ENCODE data around the gene GNG4. TPM values are rescaled to one million over a fixed set of nuclear protein-coding genes. Genes with fewer than 3 reads are reported as not detected.

GNG4 gene
- total and polyA plus RNA-seq, 9 of the 15 experiments (the other 6 are each of a cell fraction or from before 2014, with no cell fraction given), result 0.06 to 0.58 (median 0.08) TPM; not detected in 4

DNA sequence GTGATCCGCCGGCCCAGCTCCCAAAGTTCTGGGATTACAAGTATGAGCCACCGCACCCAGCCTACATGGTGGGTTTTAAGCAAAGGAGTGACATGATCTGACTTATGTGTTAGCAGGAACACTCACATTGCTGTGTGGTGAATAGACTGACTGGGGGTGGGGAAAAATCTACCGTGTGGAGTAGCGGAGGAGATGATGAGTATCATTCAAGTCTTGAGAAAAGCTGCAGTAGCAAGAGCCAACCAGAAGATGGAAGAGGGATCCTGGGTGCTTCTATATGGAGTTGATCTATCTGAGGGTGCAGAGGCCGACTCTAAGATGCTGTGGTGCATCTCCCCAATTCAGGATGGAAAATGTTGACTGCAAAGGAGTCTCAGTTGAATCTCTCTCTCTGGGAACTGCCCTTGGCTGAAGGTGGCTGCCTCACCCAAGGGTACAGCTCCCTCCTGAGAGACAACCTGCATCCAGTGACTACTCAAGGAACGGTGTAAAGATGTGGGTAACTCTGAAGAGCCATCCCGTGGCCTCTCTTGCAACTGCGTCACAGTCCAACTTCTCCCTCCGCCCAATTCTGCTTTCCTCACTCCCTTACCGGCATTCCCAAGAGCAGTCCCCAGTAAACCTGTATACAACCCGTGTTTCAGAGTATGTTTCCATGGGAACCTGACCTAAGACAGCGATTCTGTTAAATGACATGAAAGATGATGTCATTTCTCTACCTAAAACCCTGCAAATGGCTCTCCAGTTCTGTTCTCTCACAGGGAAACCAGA, 137.9 kb downstream of the GNG4 start (continued):
- TF ChIP-seq, protein P1, sequence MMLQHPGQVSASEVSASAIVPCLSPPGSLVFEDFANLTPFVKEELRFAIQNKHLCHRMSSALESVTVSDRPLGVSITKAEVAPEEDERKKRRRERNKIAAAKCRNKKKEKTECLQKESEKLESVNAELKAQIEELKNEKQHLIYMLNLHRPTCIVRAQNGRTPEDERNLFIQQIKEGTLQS (IDR thresholded peaks at IDR 0.05), result peak; percentile 64
- TF ChIP-seq, protein P1 (CRISPR knock-in tag; conservative IDR thresholded peaks at IDR 0.05), result no peak
- TF ChIP-seq CTBP1 (IDR thresholded peaks at IDR 0.05; ENCODE audit: borderline replicate concordance) (peak; percentile 42; the same call in 1 of the 2 replicates), SNIP1 (IDR thresholded peaks at IDR 0.05; ENCODE audit: low read depth) (no peak), CBX8 (IDR thresholded peaks at IDR 0.05; ENCODE audit: borderline replicate concordance, extremely low read depth, low read depth, low read length, poor library complexity, severe bottlenecking) (no peak), ZNF79 (CRISPR knock-in tag; IDR thresholded peaks at IDR 0.05; ENCODE audit: low read depth) (no peak)

- CTCF ChIA-PET (ENCODE audit: low intra/inter-chr PET ratio), result interaction anchor here (0.7 kb wide), 1 partner anchor 141 kb away, joined by 3 read pairs; no protein-coding TSS in a partner anchor
- Histone ChIP-seq H3K27ac (ENCODE audit: extremely low read depth, low read depth, low read length) (no peak overlapping the region), H2AFZ (ENCODE audit: low read depth, low read length) (no peak overlapping the region), H3K27me3 (ENCODE audit: control insufficient read depth in 2 of 2, insufficient read depth in 2 of 2, low read length in 2 of 2) (peaks cover 0 to 2% of the 10 kb centered on the region in 2 experiments; a peak in 1 of 5 replicates), H3K4me3 (no peak overlapping the region), H3K9ac (ENCODE audit: insufficient read depth in 1 of 2, low read depth in 2 of 2, low read length in 2 of 2) (no peak overlapping the region), H3K36me3 (ENCODE audit: control insufficient read depth, insufficient read depth, low read length) (no peaks in the 10 kb centered on the region), H4K20me1 (replicated peaks; ENCODE audit: control insufficient read depth, insufficient read depth, low read length) (no peaks in the 10 kb centered on the region), H3K79me2 (ENCODE audit: control insufficient read depth, insufficient read depth, low read length) (peaks cover 6% of the 10 kb centered on the region; the same call in 2 of the 3 replicates), H3K9me3 (replicated peaks; ENCODE audit: control insufficient read depth, insufficient read depth, low read depth, low read length) (no peaks in the 10 kb centered on the region), H3K9me1 (ENCODE audit: control insufficient read depth, insufficient read depth, low read length) (no peaks in the 10 kb centered on the region), H3K4me2 (ENCODE audit: insufficient read depth, low read length) (no peak overlapping the region), H3K4me1 (replicated peaks in 1 of 2; ENCODE audit: control insufficient read depth in 2 of 2, insufficient read depth in 2 of 2, low read length in 2 of 2) (0 out of 5 replicates have a peak, but pooled peaks cover 0 to 4% of the 10 kb centered on the region in 2 experiments)
- in situ Hi-C loops (cut with MboI), result loop anchor here (10.0 kb wide), 1 partner anchor 224 kb away; no protein-coding TSS in a partner anchor
- no peak for FAIRE-seq
- no peak for ATAC-seq
- WGBS (ENCODE audit: insufficient coverage, low coverage, missing lambda C conversion rate), result 13% methylated on average over 6 of the region's 6 CpGs
- DNase-seq (ENCODE audit: extremely low read depth in 1 of 4, low spot score in 3 of 4), result no peak
- intact Hi-C loops (cut with micrococcal nuclease), result loop anchor here (5.0 to 10.0 kb wide), 3 partner anchors 91 to 461 kb away; no protein-coding TSS in a partner anchor
- POLR2A ChIA-PET, result interaction anchor here (1.0 kb wide), 1 partner anchor 354 kb away, joined by 3 read pairs; no protein-coding TSS in a partner anchor
- BruUV-seq (replicated peaks), result no TSS peak
- TF ChIP-seq TAF15 (IDR thresholded peaks at IDR 0.05; ENCODE audit: low read depth, low read length) (no peak), TAL1 (IDR thresholded peaks at IDR 0.05) (no peak), NONO (IDR thresholded peaks at IDR 0.05; ENCODE audit: low read depth in 2 of 2, low read length in 1 of 2) (no peak), RBM39 (optimal IDR thresholded peaks at IDR 0.05; ENCODE audit: low read depth, low read length) (no peak), KAT2B (IDR thresholded peaks at IDR 0.05; ENCODE audit: low read depth, low read length) (no peak), ZNF79 (CRISPR knock-in tag; IDR thresholded peaks at IDR 0.05; ENCODE audit: low read depth) (no peak), ETS2 (tag; IDR thresholded peaks at IDR 0.05; ENCODE audit: borderline replicate concordance, poor library complexity, severe bottlenecking) (no peak)
- TF ChIP-seq, protein P2, sequence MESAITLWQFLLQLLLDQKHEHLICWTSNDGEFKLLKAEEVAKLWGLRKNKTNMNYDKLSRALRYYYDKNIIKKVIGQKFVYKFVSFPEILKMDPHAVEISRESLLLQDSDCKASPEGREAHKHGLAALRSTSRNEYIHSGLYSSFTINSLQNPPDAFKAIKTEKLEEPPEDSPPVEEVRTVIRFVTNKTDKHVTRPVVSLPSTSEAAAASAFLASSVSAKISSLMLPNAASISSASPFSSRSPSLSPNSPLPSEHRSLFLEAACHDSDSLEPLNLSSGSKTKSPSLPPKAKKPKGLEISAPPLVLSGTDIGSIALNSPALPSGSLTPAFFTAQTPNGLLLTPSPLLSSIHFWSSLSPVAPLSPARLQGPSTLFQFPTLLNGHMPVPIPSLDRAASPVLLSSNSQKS (CRISPR knock-in tag; IDR thresholded peaks at IDR 0.05), result no peak
- TF ChIP-seq, protein P3, sequence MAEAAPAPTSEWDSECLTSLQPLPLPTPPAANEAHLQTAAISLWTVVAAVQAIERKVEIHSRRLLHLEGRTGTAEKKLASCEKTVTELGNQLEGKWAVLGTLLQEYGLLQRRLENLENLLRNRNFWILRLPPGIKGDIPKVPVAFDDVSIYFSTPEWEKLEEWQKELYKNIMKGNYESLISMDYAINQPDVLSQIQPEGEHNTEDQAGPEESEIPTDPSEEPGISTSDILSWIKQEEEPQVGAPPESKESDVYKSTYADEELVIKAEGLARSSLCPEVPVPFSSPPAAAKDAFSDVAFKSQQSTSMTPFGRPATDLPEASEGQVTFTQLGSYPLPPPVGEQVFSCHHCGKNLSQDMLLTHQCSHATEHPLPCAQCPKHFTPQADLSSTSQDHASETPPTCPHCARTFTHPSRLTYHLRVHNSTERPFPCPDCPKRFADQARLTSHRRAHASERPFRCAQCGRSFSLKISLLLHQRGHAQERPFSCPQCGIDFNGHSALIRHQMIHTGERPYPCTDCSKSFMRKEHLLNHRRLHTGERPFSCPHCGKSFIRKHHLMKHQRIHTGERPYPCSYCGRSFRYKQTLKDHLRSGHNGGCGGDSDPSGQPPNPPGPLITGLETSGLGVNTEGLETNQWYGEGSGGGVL (CRISPR knock-in tag; IDR thresholded peaks at IDR 0.05), result no peak
These were observed 138.8 kb downstream of the GNG4 start for GRCh38 chr1:235510823-235511222.

Data from K562 (cell line).